ENCODE data around the gene PXDC1. TPM values are rescaled to one million over a fixed set of nuclear protein-coding genes. Genes with fewer than 3 reads are reported as not detected.
A peak's percentile ranks its signal among the peaks of the same experiment; 100 is the strongest.

Gene PXDC1
- total and polyA plus RNA-seq, 12 donors, result 3.7 to 46.7 (median 22.5) TPM

DNA sequence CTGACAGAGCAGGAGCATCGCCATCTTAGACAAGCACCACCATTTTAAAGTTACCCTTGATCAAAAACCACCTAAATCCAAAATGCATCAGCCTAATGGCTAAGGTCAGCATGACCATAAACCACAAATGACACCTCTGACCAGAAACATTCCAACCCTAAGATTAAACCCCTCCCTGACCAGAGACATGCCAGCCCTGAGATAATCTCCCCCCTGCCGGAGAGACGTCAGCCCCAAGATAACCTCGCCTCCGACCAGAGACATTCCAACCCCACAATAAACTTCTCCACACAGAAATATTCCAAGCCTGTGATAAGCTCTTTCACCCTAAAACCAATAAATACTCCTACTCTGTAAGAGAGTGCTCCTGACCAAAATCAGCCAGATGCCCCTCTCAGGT lies 53.5 kb downstream of the PXDC1 start:
- H3K27ac ChIP-seq, result no peak overlapping the region
- H3K9me3 ChIP-seq (replicated peaks in 1 of 3), result no peaks in the 10 kb centered on the region
- no peak for DNase-seq
- H3K36me3 ChIP-seq (replicated peaks in 1 of 2), result no peaks in the 10 kb centered on the region
- H3K27me3 ChIP-seq, result no peaks in the 10 kb centered on the region
- WGBS, 4 donors, result 87 to 92% (median 90%) methylated on average over 5 of the region's 5 CpGs
- TF ChIP-seq, protein P1, sequence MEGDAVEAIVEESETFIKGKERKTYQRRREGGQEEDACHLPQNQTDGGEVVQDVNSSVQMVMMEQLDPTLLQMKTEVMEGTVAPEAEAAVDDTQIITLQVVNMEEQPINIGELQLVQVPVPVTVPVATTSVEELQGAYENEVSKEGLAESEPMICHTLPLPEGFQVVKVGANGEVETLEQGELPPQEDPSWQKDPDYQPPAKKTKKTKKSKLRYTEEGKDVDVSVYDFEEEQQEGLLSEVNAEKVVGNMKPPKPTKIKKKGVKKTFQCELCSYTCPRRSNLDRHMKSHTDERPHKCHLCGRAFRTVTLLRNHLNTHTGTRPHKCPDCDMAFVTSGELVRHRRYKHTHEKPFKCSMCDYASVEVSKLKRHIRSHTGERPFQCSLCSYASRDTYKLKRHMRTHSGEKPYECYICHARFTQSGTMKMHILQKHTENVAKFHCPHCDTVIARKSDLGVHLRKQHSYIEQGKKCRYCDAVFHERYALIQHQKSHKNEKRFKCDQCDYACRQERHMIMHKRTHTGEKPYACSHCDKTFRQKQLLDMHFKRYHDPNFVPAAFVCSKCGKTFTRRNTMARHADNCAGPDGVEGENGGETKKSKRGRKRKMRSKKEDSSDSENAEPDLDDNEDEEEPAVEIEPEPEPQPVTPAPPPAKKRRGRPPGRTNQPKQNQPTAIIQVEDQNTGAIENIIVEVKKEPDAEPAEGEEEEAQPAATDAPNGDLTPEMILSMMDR (IDR thresholded peaks at IDR 0.05), result no peak
- TF ChIP-seq POLR2A (IDR thresholded peaks at IDR 0.05), result no peak
- no peaks in the 10 kb centered on the region for H3K4me1 ChIP-seq (replicated peaks in 1 of 2)
- intact Hi-C loops (cut with DNase I), result no loop called here
- H3K4me3 ChIP-seq, result no peak overlapping the region

DNA sequence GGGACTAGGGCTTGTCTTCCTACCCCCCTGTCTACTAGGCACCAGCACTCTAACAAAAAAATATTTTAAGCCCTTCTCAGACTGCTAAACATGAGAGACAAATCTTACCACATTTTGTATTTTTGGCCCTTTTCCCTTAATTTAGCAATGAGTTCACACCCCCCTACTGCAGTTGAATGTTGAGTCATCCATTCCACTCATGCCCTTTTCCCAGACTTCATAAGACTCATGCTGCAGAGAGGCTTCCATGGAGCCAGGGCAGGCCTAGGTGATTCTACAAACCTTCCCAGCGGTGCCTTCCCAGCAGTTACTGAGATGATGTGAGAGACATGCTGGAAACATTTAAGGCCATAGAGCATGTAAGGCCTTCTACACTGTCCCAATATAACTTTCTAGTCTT lies 53.9 kb downstream of the PXDC1 start:
- 90 to 100% (median 95%) methylated on average over 1 of the region's 1 CpG for WGBS, 4 donors
- DNase-seq, result peak in 1 of 7 donors; percentile 27
- H3K27ac ChIP-seq, result no peak overlapping the region

DNA sequence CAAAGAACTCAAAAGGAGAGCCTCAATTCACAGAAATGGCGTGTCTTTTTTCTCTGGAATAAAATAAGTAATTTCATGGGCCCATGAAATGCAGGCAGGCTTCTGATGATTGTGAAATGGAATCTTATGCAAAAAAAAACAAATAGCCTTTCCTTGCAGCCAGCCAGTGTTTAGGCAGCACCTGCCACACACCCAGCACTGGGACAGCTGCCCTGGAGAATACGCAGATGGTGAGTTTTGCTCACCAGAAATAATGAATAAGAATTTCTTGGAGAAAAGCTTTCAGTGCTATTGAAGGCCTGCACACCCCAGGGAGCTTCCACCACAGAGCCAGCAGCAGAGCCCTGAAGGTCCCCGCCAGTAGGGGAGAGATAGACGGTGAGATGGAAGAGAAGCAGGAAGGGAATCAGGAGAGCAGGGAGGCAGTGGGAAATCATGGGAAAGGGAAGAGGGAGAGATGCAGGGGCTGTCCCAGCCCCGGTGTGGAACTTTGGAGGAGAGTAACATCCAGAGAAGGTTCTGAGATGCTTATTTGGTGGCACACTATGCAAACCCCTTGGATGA lies 54.9 kb downstream of the PXDC1 start:
- Histone ChIP-seq H3K4me3 (no peak overlapping the region), H3K4me1 (replicated peaks in 1 of 2) (no peaks in the 10 kb centered on the region), H3K27ac (no peak overlapping the region), H3K36me3 (replicated peaks in 1 of 2) (no peaks in the 10 kb centered on the region), H3K27me3 (no peaks in the 10 kb centered on the region), H3K9me3 (replicated peaks in 1 of 3) (no peaks in the 10 kb centered on the region)
- TF ChIP-seq, protein P1 (IDR thresholded peaks at IDR 0.05), result no peak
- TF ChIP-seq POLR2A (IDR thresholded peaks at IDR 0.05), result no peak
- WGBS, 4 donors, result 73 to 82% (median 78%) methylated on average over 5 of the region's 5 CpGs
- no peak for DNase-seq
- intact Hi-C loops (cut with DNase I), result no loop called here

More for the DNA sequence above, 53.9 kb downstream of the PXDC1 start:
- intact Hi-C loops (cut with DNase I), result no loop called here
- Histone ChIP-seq H3K4me1 (replicated peaks in 1 of 2) (no peaks in the 10 kb centered on the region), H3K4me3 (no peak overlapping the region), H3K9me3 (replicated peaks in 1 of 3) (no peaks in the 10 kb centered on the region), H3K36me3 (replicated peaks in 1 of 2) (no peaks in the 10 kb centered on the region), H3K27me3 (no peaks in the 10 kb centered on the region)
- TF ChIP-seq, protein P1 (IDR thresholded peaks at IDR 0.05), result no peak
- TF ChIP-seq POLR2A (IDR thresholded peaks at IDR 0.05), result no peak

DNA sequence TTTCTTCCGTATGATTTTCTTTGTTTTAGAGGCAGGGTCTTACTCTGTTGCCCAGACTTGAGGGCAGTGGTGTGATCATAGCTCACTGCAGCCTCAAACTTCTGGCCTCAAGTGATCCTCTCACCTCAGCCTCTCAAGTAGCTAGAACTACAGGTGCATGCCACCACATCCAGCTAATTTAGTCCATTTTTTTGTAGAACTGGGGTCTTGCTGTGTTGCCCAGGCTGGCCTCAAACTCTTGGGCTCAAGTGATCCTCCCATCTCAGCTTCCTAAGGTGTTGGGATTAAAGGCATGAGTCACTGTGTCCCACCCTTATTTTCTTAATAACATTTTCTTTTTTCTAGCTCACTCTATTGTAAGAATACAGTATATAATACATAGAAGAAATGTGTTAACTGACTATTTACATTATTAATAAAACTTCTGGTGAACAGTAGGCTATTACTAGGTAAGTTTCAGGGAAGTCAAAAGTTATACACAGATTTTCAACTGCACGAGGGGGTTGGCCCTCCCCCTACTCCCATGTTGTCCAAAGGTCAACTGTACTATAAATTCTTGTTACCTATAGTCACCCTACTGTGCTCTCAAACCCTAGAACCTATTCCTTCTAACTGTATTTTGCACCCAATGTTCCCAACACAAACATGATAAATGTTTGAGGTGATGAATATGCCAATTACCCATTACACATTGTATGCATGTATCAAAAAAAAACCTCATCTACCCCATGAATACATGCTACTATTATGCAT lies 56.3 kb downstream of the PXDC1 start:
- intact Hi-C loops (cut with DNase I), result no loop called here
- 64 to 84% (median 71%) methylated on average over 2 of the region's 2 CpGs for WGBS, 4 donors
- no peaks in the 10 kb centered on the region for H3K27me3 ChIP-seq
- H3K9me3 ChIP-seq (replicated peaks in 1 of 3), result no peaks in the 10 kb centered on the region
- no peak for TF ChIP-seq POLR2A (IDR thresholded peaks at IDR 0.05)
- TF ChIP-seq, protein P1 (IDR thresholded peaks at IDR 0.05), result no peak
- no peak for DNase-seq
- H3K4me1 ChIP-seq (replicated peaks in 1 of 2), result no peaks in the 10 kb centered on the region
- H3K4me3 ChIP-seq, result no peak overlapping the region
- H3K36me3 ChIP-seq (replicated peaks in 1 of 2), result no peaks in the 10 kb centered on the region
- no peak overlapping the region for H3K27ac ChIP-seq

Data from adrenal gland (tissue), 12 donors.